Liver (tissue), 9 donors: ENCODE measurements around the gene TUSC1. TPM values are rescaled to one million over a fixed set of nuclear protein-coding genes. Genes with fewer than 3 reads are reported as not detected.
"Not testable (repeated sequence)": the region's sequence is repeated elsewhere in the genome, so short reads cannot be mapped to it uniquely, and the experiment has no call there.

ENCODE experiments used
- DNase-seq: peaks from one replicate; pipeline ENCODE4 v3.0.0-alpha.2; 2017; ENCODE audit warnings: low spot score
- H3K27ac ChIP-seq, 2 donors: one replicate each; pipeline ENCODE4 v1.7.0; 2013; ENCODE audit warnings: inconsistent platforms in 2 of 2, low read length in 2 of 2, control low read depth in 1 of 2, low read depth in 1 of 2, mild to moderate bottlenecking in 1 of 2
- H3K27me3 ChIP-seq, 4 donors: one replicate each; pipeline versions ENCODE4 v1.6.1 to v1.7.0; 2013; ENCODE audit warnings: low read length in 3 of 4, inconsistent platforms in 1 of 4, mild to moderate bottlenecking in 1 of 4, moderate library complexity in 1 of 4; ENCODE audit not compliant: control insufficient read depth in 4 of 4, insufficient read depth in 4 of 4
- H3K36me3 ChIP-seq, 4 donors: one replicate each; pipeline versions ENCODE4 v1.6.1 to v1.7.0; 2013; ENCODE audit warnings: low read length in 3 of 4, mild to moderate bottlenecking in 3 of 4, low read depth in 1 of 4, moderate library complexity in 1 of 4; ENCODE audit not compliant: control insufficient read depth in 4 of 4, insufficient read depth in 3 of 4
- H3K4me1 ChIP-seq, 4 donors: one replicate each; pipeline versions ENCODE4 v1.6.1 to v1.7.0; 2013; ENCODE audit warnings: low read length in 3 of 4, mild to moderate bottlenecking in 3 of 4, moderate library complexity in 1 of 4; ENCODE audit not compliant: control insufficient read depth in 4 of 4, insufficient read depth in 4 of 4
- H3K4me3 ChIP-seq, 3 donors: one replicate each; pipeline versions ENCODE4 v1.6.1 to v1.7.0; 2013; ENCODE audit warnings: low read length in 3 of 3, control low read depth in 1 of 3, low read depth in 1 of 3, mild to moderate bottlenecking in 1 of 3
- H3K9ac ChIP-seq, 2 donors: one replicate each; pipeline ENCODE4 v1.7.0; 2013; ENCODE audit warnings: low read length in 2 of 2, mild to moderate bottlenecking in 2 of 2, moderate library complexity in 2 of 2, control low read depth in 1 of 2, low read depth in 1 of 2
- H3K9me3 ChIP-seq, 4 donors: one replicate each; pipeline versions ENCODE4 v1.6.1 to v1.7.0; 2013; ENCODE audit warnings: low read length in 3 of 4; ENCODE audit not compliant: control insufficient read depth in 4 of 4
- CTCF ChIP-seq: fragments of 150-350 bp; IDR thresholded peaks from 2 replicates; pipeline ENCODE4 v1.5.1; 2017; ENCODE audit warnings: improper control_type of control experiment, low read depth, low read length; ENCODE audit not compliant: missing input control
- EGR1 ChIP-seq, 2 donors: IDR thresholded peaks; 2 replicates each; pipeline ENCODE4 v1.6.1; 2016 to 2018; ENCODE audit warnings: antibody characterized with exemption in 2 of 2, low read depth in 2 of 2
- FOXA1 ChIP-seq: IDR thresholded peaks from 2 replicates; pipeline ENCODE4 v1.6.1; 2016; ENCODE audit warnings: antibody characterized with exemption
- FOXA2 ChIP-seq: IDR thresholded peaks from 2 replicates; pipeline ENCODE4 v1.6.1; 2016; ENCODE audit warnings: antibody characterized with exemption
- HNF4A ChIP-seq, 2 donors: conservative IDR thresholded peaks; 2 replicates each; pipeline ENCODE4 v1.6.1; 2016; ENCODE audit warnings: antibody characterized with exemption in 2 of 2, mild to moderate bottlenecking in 2 of 2
- HNF4G ChIP-seq: IDR thresholded peaks from 2 replicates; pipeline ENCODE4 v1.6.1; 2016; ENCODE audit warnings: antibody characterized with exemption
- JUND ChIP-seq, 2 donors: IDR thresholded peaks; 2 replicates each; pipeline ENCODE4 v1.6.1; 2016; ENCODE audit warnings: antibody characterized with exemption in 2 of 2
- NR2F2 ChIP-seq: IDR thresholded peaks from 2 replicates; pipeline ENCODE4 v1.6.1; 2016; ENCODE audit warnings: antibody characterized with exemption
- RAD21 ChIP-seq, 2 donors: IDR thresholded peaks; 2 replicates each; pipeline ENCODE4 v1.6.1; 2016; ENCODE audit warnings: antibody characterized with exemption in 2 of 2, mild to moderate bottlenecking in 2 of 2
- REST ChIP-seq: IDR thresholded peaks from 2 replicates; pipeline ENCODE4 v1.6.1; 2016; ENCODE audit warnings: antibody characterized with exemption, mild to moderate bottlenecking
- RXRA ChIP-seq, 2 donors: IDR thresholded peaks; 2 replicates each; pipeline ENCODE4 v1.6.1; 2017 to 2018; ENCODE audit warnings: antibody characterized with exemption in 2 of 2, mild to moderate bottlenecking in 1 of 2
- SP1 ChIP-seq: IDR thresholded peaks from 2 replicates; pipeline ENCODE4 v1.6.1; 2018; ENCODE audit warnings: antibody characterized with exemption, mild to moderate bottlenecking
- TAF1 ChIP-seq: conservative IDR thresholded peaks from 2 replicates; pipeline ENCODE4 v1.6.1; 2016; ENCODE audit warnings: antibody characterized with exemption, mild to moderate bottlenecking
- YY1 ChIP-seq: IDR thresholded peaks from 2 replicates; pipeline ENCODE4 v1.6.1; 2016; ENCODE audit warnings: antibody characterized with exemption, mild to moderate bottlenecking
- WGBS: extraction: QIAGEN DNeasy Blood & Tissue Kit; methylation state at CpG from one replicate; pipeline ENCODE4 v1.1.7; 2013; 5-methylcytosine and 5-hydroxymethylcytosine counted together
- polyA plus RNA-seq, 2 donors: library from polyadenylated mRNA; stranded (reverse) in 1 of 2; unstranded in 1 of 2; fragments of 200-250 nt in 1 of 2; fragments of >200 nt in 1 of 2; fragmentation: Nextera tagmentation in 1 of 2; extraction: Ambion mirVana in 1 of 2; gene quantifications; one replicate each; pipeline versions ENCODE4 v1.2.1 to v1.2.3, GENCODE V29; 2013 to 2015
- total RNA-seq, 2 donors: library from RNA; depleted of rRNA; stranded (reverse); fragments of >200 nt; gene quantifications; one replicate each; pipeline ENCODE4 v1.2.3, GENCODE V29; 2014
- TF ChIP-seq, protein P1 (sequence below): IDR thresholded peaks from 2 replicates; pipeline ENCODE4 v1.6.1; 2016; ENCODE audit warnings: antibody characterized with exemption
- TF ChIP-seq, protein P2 (sequence below): IDR thresholded peaks from 2 replicates; pipeline ENCODE4 v1.6.1; 2016; ENCODE audit warnings: antibody characterized with exemption
- TF ChIP-seq, protein P3 (sequence below): IDR thresholded peaks from 2 replicates; pipeline ENCODE4 v1.6.1; 2016; ENCODE audit warnings: antibody characterized with exemption
- donor health status: healthy.
- donor health status: healthy.
- donor health status: healthy.
- donor health status: healthy.
- donor health status: healthy.

TUSC1 gene
- total and polyA plus RNA-seq, 4 donors, result 3.9 to 6.4 (median 5.8) TPM

- TF ChIP-seq CTCF, result no peak
- no peak for TF ChIP-seq TAF1
- no peak for TF ChIP-seq YY1
Measured at GRCh38 chr9:25702536-25702935, 24.3 kb upstream of the TUSC1 start (continued).

DNA sequence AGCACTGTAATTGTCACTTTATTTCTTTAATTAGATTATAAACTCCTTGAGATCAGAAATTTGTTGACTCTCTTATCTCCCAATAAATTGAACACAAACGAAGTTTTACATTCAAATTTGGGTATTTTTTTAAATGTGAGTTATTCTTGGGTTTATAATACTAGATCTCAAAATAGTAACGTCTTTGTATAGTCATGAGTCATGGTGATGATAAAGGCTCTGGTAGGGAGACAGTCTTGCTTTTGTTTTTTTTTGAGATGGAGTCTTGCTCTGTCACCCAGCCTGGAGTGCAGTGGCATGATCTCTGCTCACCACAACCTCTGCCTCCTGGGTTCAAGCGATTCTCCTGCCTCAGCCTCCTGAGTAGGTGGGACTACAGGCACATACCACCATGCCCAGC, 22.7 kb upstream of the TUSC1 start:
- H3K9me3 ChIP-seq, H3K9ac ChIP-seq, H3K4me1 ChIP-seq, H3K36me3 ChIP-seq, H3K27me3 ChIP-seq, DNase-seq, H3K4me3 ChIP-seq, H3K27ac ChIP-seq: not testable (repeated sequence)
- WGBS, result 52% methylated on average over 3 of the region's 3 CpGs

DNA sequence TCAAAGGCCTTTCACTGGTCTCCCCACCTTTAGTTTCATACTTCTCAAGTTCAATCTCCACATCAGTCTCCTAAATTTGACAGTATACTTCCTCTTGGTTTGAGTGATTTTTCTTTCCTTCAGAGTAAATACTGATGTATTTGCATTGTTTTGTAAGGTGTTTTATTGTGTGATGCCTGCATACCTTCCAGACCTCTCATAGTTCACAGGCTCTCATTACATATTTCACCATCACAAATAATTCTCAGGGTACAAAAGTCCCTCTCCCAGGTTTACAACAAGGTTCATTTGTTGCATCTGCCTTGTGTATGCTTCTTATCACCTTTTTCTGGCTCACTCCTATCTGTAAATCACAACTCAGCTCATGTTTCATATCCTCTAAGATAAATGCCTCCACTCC, 22.2 kb upstream of the TUSC1 start:
- H3K4me1 ChIP-seq, result no peaks in the 10 kb centered on the region
- H3K27me3 ChIP-seq, result peaks cover 0 to 2% (median 0%) of the 10 kb centered on the region in 4 donors
- H3K9me3 ChIP-seq, result no peaks in the 10 kb centered on the region
- no peak for DNase-seq
- no peak overlapping the region for H3K27ac ChIP-seq
- no peak overlapping the region for H3K4me3 ChIP-seq
- no peaks in the 10 kb centered on the region for H3K36me3 ChIP-seq
- TF ChIP-seq YY1, result no peak
- TF ChIP-seq, protein P1, sequence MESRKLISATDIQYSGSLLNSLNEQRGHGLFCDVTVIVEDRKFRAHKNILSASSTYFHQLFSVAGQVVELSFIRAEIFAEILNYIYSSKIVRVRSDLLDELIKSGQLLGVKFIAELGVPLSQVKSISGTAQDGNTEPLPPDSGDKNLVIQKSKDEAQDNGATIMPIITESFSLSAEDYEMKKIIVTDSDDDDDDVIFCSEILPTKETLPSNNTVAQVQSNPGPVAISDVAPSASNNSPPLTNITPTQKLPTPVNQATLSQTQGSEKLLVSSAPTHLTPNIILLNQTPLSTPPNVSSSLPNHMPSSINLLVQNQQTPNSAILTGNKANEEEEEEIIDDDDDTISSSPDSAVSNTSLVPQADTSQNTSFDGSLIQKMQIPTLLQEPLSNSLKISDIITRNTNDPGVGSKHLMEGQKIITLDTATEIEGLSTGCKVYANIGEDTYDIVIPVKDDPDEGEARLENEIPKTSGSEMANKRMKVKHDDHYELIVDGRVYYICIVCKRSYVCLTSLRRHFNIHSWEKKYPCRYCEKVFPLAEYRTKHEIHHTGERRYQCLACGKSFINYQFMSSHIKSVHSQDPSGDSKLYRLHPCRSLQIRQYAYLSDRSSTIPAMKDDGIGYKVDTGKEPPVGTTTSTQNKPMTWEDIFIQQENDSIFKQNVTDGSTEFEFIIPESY, result no peak
- TF ChIP-seq FOXA1, result no peak
- no peak for TF ChIP-seq HNF4A (conservative IDR thresholded peaks at IDR 0.05)
- TF ChIP-seq HNF4G, result no peak
- TF ChIP-seq SP1, result no peak
- TF ChIP-seq, protein P2, sequence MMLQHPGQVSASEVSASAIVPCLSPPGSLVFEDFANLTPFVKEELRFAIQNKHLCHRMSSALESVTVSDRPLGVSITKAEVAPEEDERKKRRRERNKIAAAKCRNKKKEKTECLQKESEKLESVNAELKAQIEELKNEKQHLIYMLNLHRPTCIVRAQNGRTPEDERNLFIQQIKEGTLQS, result no peak
- no peak for TF ChIP-seq REST
- no peak for TF ChIP-seq JUND (IDR thresholded peaks at IDR 0.05)
- no peak for TF ChIP-seq RAD21 (IDR thresholded peaks at IDR 0.05)
- TF ChIP-seq RXRA (IDR thresholded peaks at IDR 0.05), result no peak
- TF ChIP-seq NR2F2, result no peak
- TF ChIP-seq CTCF, result no peak
- TF ChIP-seq, protein P3, sequence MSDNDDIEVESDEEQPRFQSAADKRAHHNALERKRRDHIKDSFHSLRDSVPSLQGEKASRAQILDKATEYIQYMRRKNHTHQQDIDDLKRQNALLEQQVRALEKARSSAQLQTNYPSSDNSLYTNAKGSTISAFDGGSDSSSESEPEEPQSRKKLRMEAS, result no peak
- TF ChIP-seq EGR1 (IDR thresholded peaks at IDR 0.05; ENCODE audit: low read depth in 2 of 2), result no peak
- TF ChIP-seq FOXA2, result no peak
- no peak overlapping the region for H3K9ac ChIP-seq
